Upper lobe of left lung (tissue), 4 donors: ENCODE results near the gene PAPSS1.

ENCODE experiments used
- CTCF ChIP-seq, 6 experiments: fragments of 450-650 bp in 4 of 6; fragments of 200-600 bp in 2 of 6; sonication (generic) in 2 of 6; IDR thresholded peaks; one replicate each; pipeline ENCODE4 v1.5.1; 2016 to 2019; ENCODE audit warnings: antibody characterized with exemption in 6 of 6
- POLR2A ChIP-seq, 4 donors: fragments of 450-650 bp; IDR thresholded peaks; one replicate each; pipeline ENCODE4 v1.5.1; 2016 to 2017; ENCODE audit warnings: antibody characterized with exemption in 4 of 4, mild to moderate bottlenecking in 2 of 4

- TF ChIP-seq CTCF (IDR thresholded peaks at IDR 0.05): no peak
- no peak for TF ChIP-seq POLR2A (IDR thresholded peaks at IDR 0.05)
Observed at GRCh38 chr4:107692202-107692601, 27.8 kb downstream of the PAPSS1 start.
